Ascending aorta (tissue), 2 donors: ENCODE measurements around the gene MYH13. TPM values are rescaled to one million over a fixed set of nuclear protein-coding genes. Genes with fewer than 3 reads are reported as not detected.

ENCODE experiments used
- DNase-seq, 2 donors: peaks; one replicate each; pipeline ENCODE4 v3.0.0-alpha.2; 2019; ENCODE audit warnings: low spot score in 2 of 2
- H3K27ac ChIP-seq, 2 donors: fragments of 200-600 bp; sonication (generic); one replicate each; pipeline ENCODE4 v1.5.1; 2016 to 2017; ENCODE audit warnings: mild to moderate bottlenecking in 1 of 2
- H3K27me3 ChIP-seq: fragments of 200-600 bp; sonication (generic); one replicate; pipeline ENCODE4 v1.5.1; 2017
- H3K36me3 ChIP-seq, 2 donors: fragments of 200-600 bp; sonication (generic); one replicate each; pipeline ENCODE4 v1.5.1; 2016
- H3K4me1 ChIP-seq, 2 donors: fragments of 200-600 bp; sonication (generic); one replicate each; pipeline ENCODE4 v1.5.1; 2016 to 2017; ENCODE audit warnings: mild to moderate bottlenecking in 1 of 2
- H3K4me3 ChIP-seq, 2 donors: fragments of 200-600 bp; sonication (generic); one replicate each; pipeline ENCODE4 v1.5.1; 2016 to 2017; ENCODE audit warnings: mild to moderate bottlenecking in 1 of 2
- H3K9me3 ChIP-seq, 2 donors: fragments of 200-600 bp; sonication (generic); one replicate each; pipeline ENCODE4 v1.5.1; 2016
- intact Hi-C: fragments of 100-400 bp; cut with DNase I; formaldehyde crosslinking; loops from one replicate; pipeline ENCODE4 v1.15.1; 2023
- total RNA-seq: library from RNA; depleted of rRNA; stranded (reverse); fragments of >200 nt; gene quantifications from one replicate; pipeline ENCODE4 v1.1.0, GENCODE V29; 2016
- TF ChIP-seq, protein P1 (sequence below), 3 experiments: fragments of 200-600 bp in 2 of 3; fragments of 450-650 bp in 1 of 3; sonication (generic) in 2 of 3; IDR thresholded peaks; one replicate each; pipeline ENCODE4 v1.5.1; 2016 to 2019; ENCODE audit warnings: antibody characterized with exemption in 3 of 3, mild to moderate bottlenecking in 1 of 3, moderate library complexity in 1 of 3

The MYH13 gene
- total RNA-seq, 1 donor from 2014 or later: not detected

DNA sequence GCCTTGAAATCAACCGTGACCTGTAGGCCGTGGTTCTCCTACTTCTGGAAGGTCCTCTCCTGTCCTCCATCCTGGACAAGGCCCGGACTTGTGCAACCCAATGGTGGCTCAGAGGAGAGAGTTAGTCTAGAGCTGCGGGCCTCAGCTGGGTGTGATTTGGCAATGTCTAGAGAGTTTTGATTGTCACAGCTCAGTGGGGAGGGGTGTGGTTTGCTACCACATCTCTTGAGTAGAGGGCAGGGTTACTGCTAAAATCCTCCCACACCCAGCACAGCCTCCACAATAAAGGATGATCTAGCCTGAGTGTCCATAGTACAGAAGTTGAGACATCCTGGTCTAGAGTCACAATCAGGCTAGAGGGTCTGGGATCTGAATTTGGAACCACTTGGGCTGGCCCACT is 40.3 kb downstream of the MYH13 start:
- TF ChIP-seq, protein P1, sequence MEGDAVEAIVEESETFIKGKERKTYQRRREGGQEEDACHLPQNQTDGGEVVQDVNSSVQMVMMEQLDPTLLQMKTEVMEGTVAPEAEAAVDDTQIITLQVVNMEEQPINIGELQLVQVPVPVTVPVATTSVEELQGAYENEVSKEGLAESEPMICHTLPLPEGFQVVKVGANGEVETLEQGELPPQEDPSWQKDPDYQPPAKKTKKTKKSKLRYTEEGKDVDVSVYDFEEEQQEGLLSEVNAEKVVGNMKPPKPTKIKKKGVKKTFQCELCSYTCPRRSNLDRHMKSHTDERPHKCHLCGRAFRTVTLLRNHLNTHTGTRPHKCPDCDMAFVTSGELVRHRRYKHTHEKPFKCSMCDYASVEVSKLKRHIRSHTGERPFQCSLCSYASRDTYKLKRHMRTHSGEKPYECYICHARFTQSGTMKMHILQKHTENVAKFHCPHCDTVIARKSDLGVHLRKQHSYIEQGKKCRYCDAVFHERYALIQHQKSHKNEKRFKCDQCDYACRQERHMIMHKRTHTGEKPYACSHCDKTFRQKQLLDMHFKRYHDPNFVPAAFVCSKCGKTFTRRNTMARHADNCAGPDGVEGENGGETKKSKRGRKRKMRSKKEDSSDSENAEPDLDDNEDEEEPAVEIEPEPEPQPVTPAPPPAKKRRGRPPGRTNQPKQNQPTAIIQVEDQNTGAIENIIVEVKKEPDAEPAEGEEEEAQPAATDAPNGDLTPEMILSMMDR (IDR thresholded peaks at IDR 0.05): no peak
- intact Hi-C loops: no loop called here
- H3K4me1 ChIP-seq: no peaks in the 10 kb centered on the region
- H3K27ac ChIP-seq: no peak overlapping the region
- DNase-seq: no peak
- no peak overlapping the region for H3K4me3 ChIP-seq
- H3K9me3 ChIP-seq: no peaks in the 10 kb centered on the region
- no peaks in the 10 kb centered on the region for H3K27me3 ChIP-seq
- no peaks in the 10 kb centered on the region for H3K36me3 ChIP-seq

DNA sequence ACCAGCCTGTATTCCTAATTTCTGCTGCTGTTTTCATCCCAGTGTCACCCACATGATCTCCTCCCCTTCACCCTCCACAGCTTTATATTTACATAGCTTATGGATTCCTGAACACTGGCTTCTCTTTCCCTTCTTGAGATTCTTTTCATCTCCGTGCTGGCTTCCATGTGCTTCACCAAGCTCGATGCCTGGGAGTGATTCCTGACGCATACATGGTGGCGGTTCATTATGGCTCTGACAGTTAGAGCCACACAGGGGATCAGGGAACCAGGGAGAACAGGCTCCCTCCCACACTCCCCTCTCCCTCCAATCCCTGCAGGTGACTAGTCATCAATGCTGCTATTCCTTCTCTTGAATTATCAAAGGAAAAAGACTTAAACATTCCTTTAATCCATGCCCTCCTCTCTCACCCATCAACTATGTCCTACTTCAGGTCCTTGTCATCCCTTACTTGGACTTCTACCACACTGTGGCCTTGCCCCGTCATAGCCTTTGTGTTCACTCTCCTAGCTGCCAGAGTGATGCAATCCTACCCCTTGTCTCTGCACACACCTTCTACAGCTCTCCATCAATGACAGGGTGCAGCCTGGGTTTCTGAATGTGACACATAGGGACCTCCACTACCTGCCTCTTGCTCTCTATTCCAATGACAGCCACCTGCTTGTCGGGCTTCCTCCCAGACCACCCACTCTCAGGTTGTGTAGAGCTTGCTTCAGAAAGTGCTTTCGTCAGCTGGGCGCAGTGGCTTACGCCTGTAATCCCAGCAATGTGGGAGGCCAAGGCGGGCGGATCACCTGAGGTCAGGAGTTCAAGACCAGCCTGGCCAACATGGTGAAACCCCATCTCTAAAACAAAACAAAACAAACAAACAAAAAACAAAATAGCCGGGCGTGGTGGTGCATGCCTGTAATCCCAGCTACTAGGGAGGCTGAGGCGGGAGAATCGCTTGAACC is 43.6 kb downstream of the MYH13 start:
- no peak overlapping the region for H3K4me3 ChIP-seq
- H3K27me3 ChIP-seq: no peaks in the 10 kb centered on the region
- H3K4me1 ChIP-seq: no peaks in the 10 kb centered on the region
- TF ChIP-seq, protein P1 (IDR thresholded peaks at IDR 0.05): no peak
- H3K36me3 ChIP-seq: no peaks in the 10 kb centered on the region
- no peak overlapping the region for H3K27ac ChIP-seq
- no peak for DNase-seq
- H3K9me3 ChIP-seq: no peaks in the 10 kb centered on the region
- intact Hi-C loops: no loop called here

DNA sequence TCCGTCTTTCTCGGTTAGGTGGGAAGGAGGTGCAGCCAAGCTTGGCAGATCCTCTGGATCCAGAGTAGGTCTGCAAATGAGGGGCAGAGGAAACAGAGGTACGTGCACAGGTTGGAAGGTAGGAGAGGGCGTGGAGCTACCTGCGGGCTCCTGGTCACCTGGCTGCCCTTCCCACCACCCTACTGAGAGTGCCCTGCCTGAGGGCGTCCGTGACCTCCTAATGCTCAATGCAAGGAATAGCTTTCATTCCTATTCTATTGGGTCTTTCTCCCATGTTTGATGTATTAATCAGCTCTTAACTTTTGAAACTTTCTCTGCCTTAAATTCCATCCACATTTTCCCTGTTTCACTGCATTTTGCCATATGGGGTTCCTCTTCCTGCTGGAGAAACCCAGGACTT is 44.6 kb downstream of the MYH13 start:
- Histone ChIP-seq H3K27ac (no peak overlapping the region), H3K9me3 (no peaks in the 10 kb centered on the region), H3K4me1 (no peaks in the 10 kb centered on the region), H3K4me3 (no peak overlapping the region), H3K27me3 (no peaks in the 10 kb centered on the region), H3K36me3 (no peaks in the 10 kb centered on the region)
- no peak for DNase-seq
- TF ChIP-seq, protein P1 (IDR thresholded peaks at IDR 0.05): no peak
- intact Hi-C loops: no loop called here

DNA sequence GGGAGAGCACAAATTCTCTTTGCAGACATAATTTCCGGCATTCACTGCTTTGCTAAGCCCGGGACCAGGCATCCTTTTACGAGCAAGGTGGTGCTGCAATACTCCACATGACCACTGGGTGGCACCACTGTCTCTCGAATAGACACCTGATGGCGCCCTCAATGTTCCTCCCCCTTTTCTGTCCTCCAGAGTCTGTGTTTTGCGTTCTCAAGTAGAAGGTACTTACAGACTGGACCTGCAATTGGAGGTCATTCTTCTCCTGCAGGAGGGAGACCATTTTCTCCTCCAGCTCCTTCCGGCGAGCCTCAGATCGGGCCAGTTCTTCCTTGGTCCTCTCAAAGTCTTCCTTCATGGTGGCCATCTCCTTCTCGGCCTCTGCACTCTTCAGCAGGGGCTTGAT is 45.2 kb downstream of the MYH13 start:
- H3K27ac ChIP-seq: no peak overlapping the region
- H3K9me3 ChIP-seq: no peaks in the 10 kb centered on the region
- H3K36me3 ChIP-seq: no peaks in the 10 kb centered on the region
- no peaks in the 10 kb centered on the region for H3K27me3 ChIP-seq
- intact Hi-C loops: no loop called here
- TF ChIP-seq, protein P1 (IDR thresholded peaks at IDR 0.05): peak; percentile 47 to 59 (median 54)
- peak in 1 of 2 donors; percentile 76 for DNase-seq
- H3K4me3 ChIP-seq: no peak overlapping the region
- H3K4me1 ChIP-seq: no peaks in the 10 kb centered on the region

DNA sequence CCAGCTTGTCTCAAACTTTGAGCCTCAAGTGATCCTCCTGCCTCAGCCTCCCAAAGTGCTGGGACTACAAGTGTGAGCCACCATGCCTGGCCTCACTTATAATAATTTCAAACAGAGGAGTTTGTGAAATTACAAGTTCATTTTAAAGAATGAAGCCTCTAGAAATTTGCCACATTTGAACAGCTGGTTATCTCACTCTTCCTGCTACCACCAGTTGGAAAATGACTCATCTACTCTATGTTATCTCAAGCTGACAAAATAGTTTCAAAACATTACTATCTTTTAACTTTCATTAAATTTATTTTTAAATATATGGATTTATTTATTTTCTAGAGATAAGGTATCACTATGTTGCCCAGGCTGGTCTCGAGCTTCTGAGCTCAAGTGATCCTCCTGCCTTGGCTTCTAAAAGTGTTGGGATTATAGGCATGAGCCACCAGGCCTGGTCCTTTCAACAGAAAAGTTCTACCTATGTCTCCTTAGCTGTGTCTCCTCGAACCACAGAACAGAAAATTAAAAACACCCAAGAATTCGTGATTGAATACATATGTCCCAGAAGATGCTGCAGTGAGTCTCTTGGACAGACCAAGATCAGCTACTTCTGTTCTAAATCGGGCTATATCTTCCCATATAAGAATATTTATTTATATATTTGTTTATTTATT is 47.6 kb downstream of the MYH13 start:
- intact Hi-C loops: no loop called here
- Histone ChIP-seq H3K4me1 (no peaks in the 10 kb centered on the region), H3K9me3 (no peaks in the 10 kb centered on the region), H3K36me3 (no peaks in the 10 kb centered on the region), H3K27me3 (no peaks in the 10 kb centered on the region), H3K27ac (no peak overlapping the region), H3K4me3 (no peak overlapping the region)
- TF ChIP-seq, protein P1 (IDR thresholded peaks at IDR 0.05): no peak
- DNase-seq: no peak
